HTR-8/SVneo (cell line): ENCODE data around the gene PHEX.

Experiments used
- DNase-seq: peaks from one replicate; pipeline ENCODE4 v3.0.0; 2011; ENCODE audit warnings: low spot score, mixed read lengths; ENCODE audit not compliant: insufficient read length
- FAIRE-seq: peaks from 2 replicates; lab custom pipeline; 2011; peaks lifted over from hg19 to GRCh38; lab: Jason Lieb, UNC

The PHEX gene

GRCh38 chrX:22037911-22038537, 5.9 kb downstream of the PHEX start:
- FAIRE-seq = peak; percentile 60
- DNase-seq = no peak

- DNase-seq (no peak), FAIRE-seq (no peak)
Measured at GRCh38 chrX:22039541-22039940, 7.4 kb downstream of the PHEX start.

GRCh38 chrX:22040184-22040583, 8.1 kb downstream of the PHEX start:
- DNase-seq (no peak), FAIRE-seq (no peak)

- FAIRE-seq (no peak), DNase-seq (no peak)
Measured at GRCh38 chrX:22041907-22042530, 9.9 kb downstream of the PHEX start.

GRCh38 chrX:22043872-22044271, 11.7 kb downstream of the PHEX start:
- no peak for DNase-seq
- no peak for FAIRE-seq

- FAIRE-seq (no peak), DNase-seq (no peak)
Measured at GRCh38 chrX:22047468-22047867, 15.3 kb downstream of the PHEX start.

GRCh38 chrX:22053481-22053880, 21.4 kb downstream of the PHEX start:
- DNase-seq = no peak
- FAIRE-seq = no peak

- DNase-seq = no peak
- FAIRE-seq = peak; percentile 40
Measured at GRCh38 chrX:22056235-22056634, 24.1 kb downstream of the PHEX start.

GRCh38 chrX:22057667-22058066, 25.5 kb downstream of the PHEX start:
- DNase-seq (no peak), FAIRE-seq (no peak)

- FAIRE-seq = no peak
- no peak for DNase-seq
Measured at GRCh38 chrX:22059775-22060174, 27.6 kb downstream of the PHEX start.

GRCh38 chrX:22060415-22061280, 28.5 kb downstream of the PHEX start:
- FAIRE-seq (no peak), DNase-seq (no peak)

- no peak for FAIRE-seq
- DNase-seq = peak; percentile 13
Measured at GRCh38 chrX:22063284-22063683, 31.2 kb downstream of the PHEX start.

GRCh38 chrX:22069586-22069985, 37.5 kb downstream of the PHEX start:
- no peak for FAIRE-seq
- no peak for DNase-seq

- DNase-seq = no peak
- no peak for FAIRE-seq
Measured at GRCh38 chrX:22073928-22074327, 41.8 kb downstream of the PHEX start.

- FAIRE-seq (no peak), DNase-seq (no peak)
Measured at GRCh38 chrX:22078117-22078516, 46.0 kb downstream of the PHEX start.

- peak; percentile 51 for DNase-seq
- FAIRE-seq = no peak
Measured at GRCh38 chrX:22081475-22082092, 49.5 kb downstream of the PHEX start.

- DNase-seq (no peak), FAIRE-seq (no peak)
Measured at GRCh38 chrX:22086003-22086402, 53.9 kb downstream of the PHEX start.

GRCh38 chrX:22087011-22087557, 55.0 kb downstream of the PHEX start:
- FAIRE-seq (no peak), DNase-seq (no peak)

- DNase-seq (no peak), FAIRE-seq (no peak)
Measured at GRCh38 chrX:22088326-22088725, 56.2 kb downstream of the PHEX start.

- DNase-seq (no peak), FAIRE-seq (no peak)
Measured at GRCh38 chrX:22090181-22090580, 58.1 kb downstream of the PHEX start.

- no peak for DNase-seq
- FAIRE-seq = no peak
Measured at GRCh38 chrX:22093550-22093949, 61.4 kb downstream of the PHEX start.
